A549 (cell line): Measurements from ENCODE around the gene EARS2.

Experiments
- CHD2 ChIP-seq: fragments of 150-350 bp; IDR thresholded peaks from 2 replicates; pipeline ENCODE4 v1.6.1; 2014; ENCODE audit warnings: low read length; ENCODE audit not compliant: partially characterized antibody
- ESRRA ChIP-seq: fragments of 150-350 bp; IDR thresholded peaks from 2 replicates; pipeline ENCODE4 v1.6.1; 2014; ENCODE audit warnings: mild to moderate bottlenecking, low read length, borderline replicate concordance

- no peak for TF ChIP-seq ESRRA
- TF ChIP-seq CHD2, result no peak
These were observed 22.2 kb upstream of the EARS2 start for GRCh38 chr16:23579371-23579770.
